Measurements from ENCODE around the gene CHAF1B. TPM values are rescaled to one million over a fixed set of nuclear protein-coding genes. Genes with fewer than 3 reads are reported as not detected.
A peak's percentile ranks its signal among the peaks of the same experiment; 100 is the strongest.

CHAF1B gene
- total RNA-seq, 2 donors from 2014 or later, result 4.2 to 4.9 TPM

DNA sequence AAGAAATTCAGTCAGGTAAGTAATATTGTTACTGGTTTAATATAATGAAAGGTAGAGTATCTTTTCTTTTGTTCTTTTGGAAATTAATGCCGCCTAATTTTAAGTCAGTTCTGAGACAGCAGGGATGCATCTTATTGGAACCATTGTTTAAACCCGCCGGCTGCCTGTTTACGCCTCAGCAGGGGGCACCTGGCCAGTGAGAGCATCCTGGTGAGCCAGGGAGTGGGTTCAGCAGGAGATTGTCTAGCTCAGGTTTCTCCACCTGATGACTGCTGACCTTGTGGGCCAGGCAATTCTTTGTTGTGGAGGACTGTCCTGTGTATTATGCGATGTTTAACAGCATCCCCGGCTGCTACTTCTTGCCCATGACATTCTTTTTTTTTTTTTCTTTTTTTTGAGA lies 30.2 kb downstream of the CHAF1B start:
- Histone ChIP-seq H3K4me3 (no peak overlapping the region), H3K9me3 (no peaks in the 10 kb centered on the region), H3K27me3 (replicated peaks; ENCODE audit: insufficient read depth) (no peaks in the 10 kb centered on the region), H3K27ac (no peak overlapping the region), H3K4me1 (replicated peaks) (no peaks in the 10 kb centered on the region), H3K36me3 (no peaks in the 10 kb centered on the region)
- WGBS, result 89% methylated on average over 6 of the region's 6 CpGs
- no peak for DNase-seq (ENCODE audit: low spot score)
- intact Hi-C loops (cut with DNase I), result no loop called here
- no peak for TF ChIP-seq POLR2AphosphoS5 (IDR thresholded peaks at IDR 0.05)
- TF ChIP-seq POLR2A (IDR thresholded peaks at IDR 0.05), result no peak

DNA sequence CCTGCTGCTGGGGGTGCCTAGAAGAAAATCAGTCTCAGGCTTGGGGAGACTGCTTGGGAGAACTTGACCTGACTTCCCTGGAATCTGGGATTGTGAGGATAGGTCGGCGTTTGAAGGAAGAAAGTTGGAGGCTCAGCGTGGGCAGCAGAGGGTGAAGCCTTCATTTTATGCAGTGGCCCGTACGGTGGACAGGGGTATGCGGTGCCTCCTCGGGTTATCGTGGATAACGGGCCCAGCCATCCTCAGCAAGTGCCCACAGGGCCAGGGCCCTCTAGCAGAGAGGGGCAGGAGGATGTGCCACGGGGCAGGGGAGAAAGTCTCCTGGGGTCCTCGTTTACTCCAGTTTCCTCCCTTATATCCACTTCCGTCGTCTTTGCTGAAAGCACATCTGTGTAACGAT lies 34.0 kb downstream of the CHAF1B start:
- no peaks in the 10 kb centered on the region for H3K4me1 ChIP-seq (replicated peaks)
- TF ChIP-seq, protein P1, sequence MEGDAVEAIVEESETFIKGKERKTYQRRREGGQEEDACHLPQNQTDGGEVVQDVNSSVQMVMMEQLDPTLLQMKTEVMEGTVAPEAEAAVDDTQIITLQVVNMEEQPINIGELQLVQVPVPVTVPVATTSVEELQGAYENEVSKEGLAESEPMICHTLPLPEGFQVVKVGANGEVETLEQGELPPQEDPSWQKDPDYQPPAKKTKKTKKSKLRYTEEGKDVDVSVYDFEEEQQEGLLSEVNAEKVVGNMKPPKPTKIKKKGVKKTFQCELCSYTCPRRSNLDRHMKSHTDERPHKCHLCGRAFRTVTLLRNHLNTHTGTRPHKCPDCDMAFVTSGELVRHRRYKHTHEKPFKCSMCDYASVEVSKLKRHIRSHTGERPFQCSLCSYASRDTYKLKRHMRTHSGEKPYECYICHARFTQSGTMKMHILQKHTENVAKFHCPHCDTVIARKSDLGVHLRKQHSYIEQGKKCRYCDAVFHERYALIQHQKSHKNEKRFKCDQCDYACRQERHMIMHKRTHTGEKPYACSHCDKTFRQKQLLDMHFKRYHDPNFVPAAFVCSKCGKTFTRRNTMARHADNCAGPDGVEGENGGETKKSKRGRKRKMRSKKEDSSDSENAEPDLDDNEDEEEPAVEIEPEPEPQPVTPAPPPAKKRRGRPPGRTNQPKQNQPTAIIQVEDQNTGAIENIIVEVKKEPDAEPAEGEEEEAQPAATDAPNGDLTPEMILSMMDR (IDR thresholded peaks at IDR 0.05), result no peak
- no peak for TF ChIP-seq POLR2AphosphoS5 (IDR thresholded peaks at IDR 0.05)
- 89% methylated on average over 14 of the region's 14 CpGs for WGBS
- no peaks in the 10 kb centered on the region for H3K27me3 ChIP-seq (replicated peaks; ENCODE audit: insufficient read depth)
- intact Hi-C loops (cut with DNase I), result no loop called here
- DNase-seq (ENCODE audit: low spot score), result no peak
- no peak overlapping the region for H3K27ac ChIP-seq
- no peak overlapping the region for H3K4me3 ChIP-seq
- no peaks in the 10 kb centered on the region for H3K36me3 ChIP-seq
- no peaks in the 10 kb centered on the region for H3K9me3 ChIP-seq

DNA sequence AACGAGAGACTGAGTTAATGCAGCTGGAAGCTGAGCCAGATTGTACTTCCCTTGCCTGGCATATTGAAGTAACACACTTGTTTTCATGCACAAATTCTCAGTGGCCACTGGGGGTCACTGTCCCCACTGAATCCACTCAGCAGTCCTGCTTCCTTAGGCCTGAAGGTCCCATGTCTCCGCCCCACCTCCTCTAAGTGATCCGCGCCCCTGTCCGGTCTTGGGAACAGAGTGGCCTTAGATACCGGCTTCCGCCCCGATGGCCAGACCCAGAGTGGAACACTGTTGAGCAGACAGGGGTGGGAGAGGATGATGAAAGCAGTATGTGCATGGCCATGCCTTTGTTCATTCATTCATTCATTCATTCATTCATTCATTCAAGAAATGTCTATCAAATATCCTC lies 34.8 kb downstream of the CHAF1B start:
- intact Hi-C loops (cut with DNase I), result loop anchor here (10.0 kb wide), 2 partner anchors 65 to 505 kb away; partner anchors contain the start of gene CLDN14
- no peaks in the 10 kb centered on the region for H3K36me3 ChIP-seq
- WGBS, result 11% methylated on average over 8 of the region's 8 CpGs
- H3K27ac ChIP-seq, result no peak overlapping the region
- H3K4me1 ChIP-seq (replicated peaks), result no peaks in the 10 kb centered on the region
- H3K4me3 ChIP-seq, result no peak overlapping the region
- peak; percentile 81 for DNase-seq (ENCODE audit: low spot score)
- H3K9me3 ChIP-seq, result no peaks in the 10 kb centered on the region
- H3K27me3 ChIP-seq (replicated peaks; ENCODE audit: insufficient read depth), result no peaks in the 10 kb centered on the region
- TF ChIP-seq, protein P1 (IDR thresholded peaks at IDR 0.05), result peak; percentile 49 to 87 (median 79)
- TF ChIP-seq POLR2AphosphoS5 (IDR thresholded peaks at IDR 0.05), result peak; percentile 66
- TF ChIP-seq POLR2A (IDR thresholded peaks at IDR 0.05), result no peak

DNA sequence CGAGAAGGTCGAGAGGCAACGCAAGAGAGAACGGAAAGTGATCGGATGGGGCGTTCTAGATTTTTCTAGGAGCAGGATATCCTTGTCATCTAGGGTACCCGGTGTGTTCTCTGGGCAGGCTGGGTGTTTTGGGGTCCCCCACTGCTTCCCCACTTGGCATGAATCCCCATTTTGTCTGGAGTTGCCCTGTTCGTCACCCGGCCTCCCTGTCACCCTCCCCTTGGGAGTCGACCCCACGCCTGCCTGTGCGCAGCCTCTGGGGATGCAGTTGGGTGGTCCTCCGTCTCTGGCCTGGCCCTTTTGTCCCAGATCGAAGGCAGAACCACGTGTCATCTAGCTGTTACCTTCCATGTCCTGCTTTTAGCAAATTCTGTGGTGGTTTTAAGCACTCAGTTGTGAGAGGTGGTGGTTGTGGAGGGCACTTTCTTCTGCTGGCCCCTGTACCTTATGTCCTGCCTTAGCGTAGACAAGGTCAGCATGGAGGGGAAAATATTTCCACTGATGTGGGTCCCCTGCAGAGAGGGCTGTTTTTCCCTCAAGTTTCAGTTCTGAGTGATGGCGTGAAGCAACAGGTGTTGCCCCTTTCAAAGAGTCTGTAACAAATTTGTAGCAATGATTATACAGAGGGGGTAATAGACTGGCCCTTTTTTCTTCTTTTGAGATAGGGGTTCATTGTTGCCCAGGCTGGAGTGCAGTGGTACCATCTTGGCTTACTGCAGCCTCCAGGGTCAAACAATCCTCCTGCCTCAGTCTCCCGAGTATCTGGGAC lies 35.6 kb downstream of the CHAF1B start:
- 92% methylated on average over 18 of the region's 18 CpGs for WGBS
- no peak overlapping the region for H3K4me3 ChIP-seq

DNA sequence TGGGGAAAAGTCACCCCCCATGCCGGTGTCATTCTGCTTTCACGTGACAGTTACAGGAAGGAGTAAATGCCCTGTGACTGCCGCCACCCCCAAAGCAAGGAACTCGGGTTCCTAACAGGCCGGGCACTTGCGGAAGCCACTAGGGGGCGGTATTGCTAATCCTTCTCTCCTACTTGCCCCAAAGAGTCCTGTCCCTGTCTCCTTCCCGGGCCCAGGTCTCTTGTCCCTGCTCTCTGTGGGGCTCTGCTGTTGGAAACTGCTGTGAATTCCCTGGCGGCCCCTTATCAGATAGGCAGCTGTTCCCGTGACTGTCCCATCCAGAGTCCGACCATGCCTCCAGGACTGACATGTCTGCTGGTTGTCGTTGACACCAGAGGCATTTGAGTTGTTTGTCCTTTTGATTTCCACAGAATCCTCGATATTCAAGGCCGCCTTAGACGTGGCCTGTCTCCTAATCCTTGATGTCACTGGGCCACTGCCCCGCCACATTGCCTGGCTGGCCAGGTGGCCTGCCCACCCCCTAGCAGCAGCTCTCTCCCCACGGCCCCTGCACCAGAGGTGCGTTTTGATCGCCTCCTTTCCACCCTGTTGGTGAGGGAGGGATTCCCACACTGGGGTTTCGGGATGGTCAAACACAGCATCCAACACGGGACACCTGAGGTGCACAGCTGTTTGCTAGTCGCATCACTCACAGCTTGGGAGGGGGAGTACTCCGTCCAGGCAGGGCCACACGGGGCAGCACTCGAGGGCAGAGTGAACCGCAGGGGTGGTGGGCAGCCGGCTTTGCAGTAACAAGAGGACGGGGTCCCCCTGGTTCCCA lies 37.3 kb downstream of the CHAF1B start:
- intact Hi-C loops (cut with DNase I), result loop anchor here (10.0 kb wide), 2 partner anchors 62 to 502 kb away; partner anchors contain the start of gene CLDN14
- peak; percentile 51 for DNase-seq (ENCODE audit: low spot score)
- H3K36me3 ChIP-seq, result no peaks in the 10 kb centered on the region

More for the DNA sequence above, 35.6 kb downstream of the CHAF1B start:
- H3K27me3 ChIP-seq (replicated peaks; ENCODE audit: insufficient read depth), result no peaks in the 10 kb centered on the region
- TF ChIP-seq POLR2A (IDR thresholded peaks at IDR 0.05) (no peak), POLR2AphosphoS5 (IDR thresholded peaks at IDR 0.05) (no peak)
- TF ChIP-seq, protein P1 (IDR thresholded peaks at IDR 0.05), result no peak
- H3K9me3 ChIP-seq, result no peaks in the 10 kb centered on the region
- no peak for DNase-seq (ENCODE audit: low spot score)
- H3K4me1 ChIP-seq (replicated peaks), result no peaks in the 10 kb centered on the region
- H3K36me3 ChIP-seq, result no peaks in the 10 kb centered on the region
- intact Hi-C loops (cut with DNase I), result loop anchor here (10.0 kb wide), 2 partner anchors 64 to 504 kb away; partner anchors contain the start of gene CLDN14
- no peak overlapping the region for H3K27ac ChIP-seq

More for the DNA sequence above, 37.3 kb downstream of the CHAF1B start:
- Histone ChIP-seq H3K27me3 (replicated peaks; ENCODE audit: insufficient read depth) (no peaks in the 10 kb centered on the region), H3K27ac (no peak overlapping the region), H3K4me1 (replicated peaks) (no peaks in the 10 kb centered on the region), H3K4me3 (no peak overlapping the region), H3K9me3 (no peaks in the 10 kb centered on the region)
- WGBS, result 62% methylated on average over 27 of the region's 28 CpGs
- TF ChIP-seq POLR2A (IDR thresholded peaks at IDR 0.05) (no peak), POLR2AphosphoS5 (IDR thresholded peaks at IDR 0.05) (no peak)
- TF ChIP-seq, protein P1 (IDR thresholded peaks at IDR 0.05), result peak; percentile 30 to 60 (median 55)

All from prostate gland (tissue), 2 donors.